ENCODE data around the gene SMARCA2. TPM values are rescaled to one million over a fixed set of nuclear protein-coding genes. Genes with fewer than 3 reads are reported as not detected.

The SMARCA2 gene
- total and polyA plus RNA-seq, 9 donors: 78.4 to 149 (median 95.6) TPM

DNA sequence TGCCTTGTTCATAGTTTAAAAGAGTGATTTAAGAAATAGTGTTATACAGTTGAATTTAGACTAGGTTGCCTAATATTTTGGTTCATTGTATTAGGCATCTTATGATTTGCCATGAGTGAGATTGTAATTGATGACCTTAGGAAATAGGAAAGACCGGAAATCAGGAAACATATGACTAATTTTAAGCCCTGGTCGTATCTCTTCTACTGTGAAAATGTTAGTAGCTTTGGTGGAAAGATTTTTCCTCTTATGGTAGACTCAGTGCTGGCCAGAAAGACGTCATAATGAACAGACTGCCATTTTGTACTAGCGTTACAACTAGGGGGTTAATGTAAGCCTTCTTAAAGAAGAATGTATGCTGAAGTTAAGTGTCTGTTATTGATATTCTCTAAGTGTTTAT lies 21.7 kb downstream of the SMARCA2 start:
- Histone ChIP-seq H3K27ac (ENCODE audit: low read length) (no peak overlapping the region), H3K4me3 (ENCODE audit: low read length) (no peak overlapping the region), H3K36me3 (ENCODE audit: control insufficient read depth, insufficient read depth, low read length) (peaks cover 38% of the 10 kb centered on the region), H3K9me3 (replicated peaks; ENCODE audit: control insufficient read depth, low read depth, low read length) (no peaks in the 10 kb centered on the region), H3K27me3 (ENCODE audit: control insufficient read depth, insufficient read depth, low read length) (no peaks in the 10 kb centered on the region), H3K4me1 (ENCODE audit: control insufficient read depth, insufficient read depth, low read length) (peaks cover 3% of the 10 kb centered on the region)
- 76% methylated on average over 2 of the region's 4 CpGs for WGBS (ENCODE audit: insufficient coverage)
- no peak for DNase-seq

DNA sequence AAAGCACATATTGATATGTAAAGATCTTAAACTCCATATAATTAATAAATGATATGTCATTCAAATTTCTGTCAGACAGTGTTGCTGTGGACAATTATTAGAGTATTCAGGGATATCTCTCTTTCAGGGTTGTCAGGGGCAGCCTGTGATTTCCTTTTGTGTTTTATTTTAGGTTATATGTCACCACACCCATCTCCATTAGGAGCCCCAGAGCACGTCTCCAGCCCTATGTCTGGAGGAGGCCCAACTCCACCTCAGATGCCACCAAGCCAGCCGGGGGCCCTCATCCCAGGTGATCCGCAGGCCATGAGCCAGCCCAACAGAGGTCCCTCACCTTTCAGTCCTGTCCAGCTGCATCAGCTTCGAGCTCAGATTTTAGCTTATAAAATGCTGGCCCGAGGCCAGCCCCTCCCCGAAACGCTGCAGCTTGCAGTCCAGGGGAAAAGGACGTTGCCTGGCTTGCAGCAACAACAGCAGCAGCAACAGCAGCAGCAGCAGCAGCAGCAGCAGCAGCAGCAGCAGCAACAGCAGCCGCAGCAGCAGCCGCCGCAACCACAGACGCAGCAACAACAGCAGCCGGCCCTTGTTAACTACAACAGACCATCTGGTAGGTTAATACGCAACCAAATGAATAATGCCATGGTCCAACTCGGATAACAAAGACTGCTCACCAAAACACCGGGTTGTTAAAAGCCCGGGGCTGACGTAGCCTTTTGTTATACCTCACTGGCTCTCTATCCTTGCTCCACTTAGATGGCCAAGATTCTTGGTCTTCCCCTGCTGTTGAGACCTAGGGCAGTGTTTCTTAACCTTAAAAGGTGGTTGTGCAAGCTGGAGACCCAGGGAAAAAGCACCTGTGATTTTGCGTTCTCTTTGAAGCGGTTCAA lies 24.4 kb downstream of the SMARCA2 start:
- peaks cover 3% of the 10 kb centered on the region for H3K4me1 ChIP-seq (ENCODE audit: control insufficient read depth, insufficient read depth, low read length)
- H3K27me3 ChIP-seq (ENCODE audit: control insufficient read depth, insufficient read depth, low read length): no peaks in the 10 kb centered on the region
- WGBS (ENCODE audit: insufficient coverage): 39% methylated on average over 18 of the region's 20 CpGs
- H3K9me3 ChIP-seq (replicated peaks; ENCODE audit: control insufficient read depth, low read depth, low read length): no peaks in the 10 kb centered on the region
- peak; percentile 57 for DNase-seq
- no peak overlapping the region for H3K27ac ChIP-seq (ENCODE audit: low read length)
- H3K4me3 ChIP-seq (ENCODE audit: low read length): no peak overlapping the region
- peaks cover 35% of the 10 kb centered on the region for H3K36me3 ChIP-seq (ENCODE audit: control insufficient read depth, insufficient read depth, low read length)

DNA sequence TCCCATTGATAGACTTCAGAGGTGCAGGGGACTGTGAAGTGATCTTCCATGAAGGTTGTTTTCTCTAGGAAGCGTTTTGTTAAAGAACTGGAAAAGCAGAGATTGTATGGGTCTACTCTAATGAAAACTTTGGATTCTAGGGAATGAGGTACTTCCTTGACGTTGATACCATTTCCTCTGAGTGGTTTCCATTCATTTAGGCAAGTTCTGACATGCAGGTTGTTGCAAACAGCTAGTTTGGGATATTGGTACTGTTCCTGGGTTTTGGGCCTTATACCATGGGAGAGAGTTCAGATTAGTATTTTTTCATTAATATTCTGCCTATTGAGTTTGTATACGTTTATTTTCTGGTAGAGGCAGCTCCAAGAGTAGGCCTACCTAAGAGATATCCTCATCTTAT lies 25.7 kb downstream of the SMARCA2 start:
- H3K27ac ChIP-seq (ENCODE audit: low read length): no peak overlapping the region
- H3K4me3 ChIP-seq (ENCODE audit: low read length): no peak overlapping the region
- no peaks in the 10 kb centered on the region for H3K27me3 ChIP-seq (ENCODE audit: control insufficient read depth, insufficient read depth, low read length)
- H3K9me3 ChIP-seq (replicated peaks; ENCODE audit: control insufficient read depth, low read depth, low read length): no peaks in the 10 kb centered on the region
- peaks cover 35% of the 10 kb centered on the region for H3K36me3 ChIP-seq (ENCODE audit: control insufficient read depth, insufficient read depth, low read length)
- DNase-seq: no peak
- peaks cover 3% of the 10 kb centered on the region for H3K4me1 ChIP-seq (ENCODE audit: control insufficient read depth, insufficient read depth, low read length)
- WGBS (ENCODE audit: insufficient coverage): 80% methylated on average over 1 of the region's 3 CpGs

DNA sequence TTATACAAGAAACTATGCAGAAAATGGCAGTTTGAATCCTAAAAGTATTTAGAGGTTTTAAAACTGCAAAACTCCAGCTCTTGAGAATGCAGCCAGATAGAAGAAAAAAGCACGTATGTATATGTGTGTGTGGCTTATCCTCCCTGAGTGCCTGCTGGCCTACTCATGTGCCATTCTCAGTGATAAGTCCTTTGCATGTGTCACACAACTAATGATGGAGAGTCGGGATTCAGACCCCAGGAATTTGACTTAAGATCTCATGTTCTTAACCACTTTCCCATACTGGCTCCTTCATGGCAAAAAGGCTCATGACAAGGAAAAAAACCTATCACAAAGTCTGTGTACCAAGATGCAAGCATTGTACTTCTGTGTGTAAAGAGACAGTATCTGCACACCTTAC lies 26.6 kb downstream of the SMARCA2 start:
- WGBS (ENCODE audit: insufficient coverage): 80% methylated on average over 1 of the region's 2 CpGs
- Histone ChIP-seq H3K27ac (ENCODE audit: low read length) (no peak overlapping the region), H3K4me1 (ENCODE audit: control insufficient read depth, insufficient read depth, low read length) (peaks cover 3% of the 10 kb centered on the region), H3K4me3 (ENCODE audit: low read length) (no peak overlapping the region), H3K36me3 (ENCODE audit: control insufficient read depth, insufficient read depth, low read length) (peaks cover 38% of the 10 kb centered on the region), H3K27me3 (ENCODE audit: control insufficient read depth, insufficient read depth, low read length) (no peaks in the 10 kb centered on the region), H3K9me3 (replicated peaks; ENCODE audit: control insufficient read depth, low read depth, low read length) (no peaks in the 10 kb centered on the region)
- no peak for DNase-seq

DNA sequence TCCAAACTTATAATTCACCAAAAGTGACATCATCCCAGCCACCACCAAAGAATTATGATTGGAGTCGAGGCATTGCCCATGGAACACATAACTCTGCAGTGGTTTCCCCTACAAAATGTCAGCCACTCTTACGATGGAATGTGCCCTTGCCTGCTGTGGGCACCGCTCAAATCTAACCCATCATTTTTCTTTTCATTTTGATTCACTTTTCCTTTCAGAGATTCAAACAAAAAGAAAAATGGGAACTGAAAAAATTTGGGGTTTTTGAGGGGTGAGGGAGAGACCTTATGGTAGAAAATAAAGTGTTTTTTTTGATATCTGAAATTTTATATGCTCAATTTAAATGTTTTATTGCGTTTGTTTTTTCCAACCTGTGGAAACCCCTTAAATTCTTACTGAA lies 28.1 kb downstream of the SMARCA2 start:
- peaks cover 5% of the 10 kb centered on the region for H3K4me1 ChIP-seq (ENCODE audit: control insufficient read depth, insufficient read depth, low read length)
- WGBS (ENCODE audit: insufficient coverage): 77% methylated on average over 1 of the region's 4 CpGs
- H3K27ac ChIP-seq (ENCODE audit: low read length): no peak overlapping the region
- DNase-seq: no peak
- no peaks in the 10 kb centered on the region for H3K9me3 ChIP-seq (replicated peaks; ENCODE audit: control insufficient read depth, low read depth, low read length)
- peaks cover 43% of the 10 kb centered on the region for H3K36me3 ChIP-seq (ENCODE audit: control insufficient read depth, insufficient read depth, low read length)
- no peaks in the 10 kb centered on the region for H3K27me3 ChIP-seq (ENCODE audit: control insufficient read depth, insufficient read depth, low read length)
- H3K4me3 ChIP-seq (ENCODE audit: low read length): no peak overlapping the region

DNA sequence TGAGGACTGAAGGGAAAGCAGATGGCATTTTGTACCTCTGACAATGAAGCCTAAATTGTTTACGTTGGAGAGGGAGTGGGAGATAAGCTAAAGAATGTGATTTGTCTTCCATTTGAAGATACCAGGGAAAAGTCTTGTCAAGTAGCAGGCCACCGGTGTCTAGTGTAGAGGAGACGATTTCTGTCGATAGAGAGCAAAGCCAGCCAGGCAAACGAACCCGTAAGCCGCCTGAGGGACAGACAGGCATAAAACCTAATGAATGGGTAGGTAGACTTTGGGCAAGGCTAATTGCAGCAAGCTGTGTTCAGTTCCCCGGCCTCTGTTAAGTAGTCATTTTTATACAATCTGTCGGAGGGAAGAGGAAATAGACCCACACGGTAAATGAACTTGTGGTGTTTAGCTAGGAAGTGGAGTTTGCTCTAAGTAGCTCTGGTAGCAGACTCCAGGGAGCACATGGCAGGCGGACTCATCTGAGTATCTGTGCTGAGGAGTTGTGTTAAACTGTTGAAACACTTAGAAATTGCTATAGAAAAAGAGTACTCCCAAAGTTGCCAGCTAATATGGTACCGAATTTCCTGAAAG lies 28.8 kb downstream of the SMARCA2 start:
- Histone ChIP-seq H3K4me1 (ENCODE audit: control insufficient read depth, insufficient read depth, low read length) (peaks cover 5% of the 10 kb centered on the region), H3K27me3 (ENCODE audit: control insufficient read depth, insufficient read depth, low read length) (no peaks in the 10 kb centered on the region), H3K36me3 (ENCODE audit: control insufficient read depth, insufficient read depth, low read length) (peaks cover 43% of the 10 kb centered on the region), H3K27ac (ENCODE audit: low read length) (no peak overlapping the region), H3K4me3 (ENCODE audit: low read length) (no peak overlapping the region), H3K9me3 (replicated peaks; ENCODE audit: control insufficient read depth, low read depth, low read length) (no peaks in the 10 kb centered on the region)
- WGBS (ENCODE audit: insufficient coverage): 48% methylated on average over 8 of the region's 12 CpGs
- DNase-seq: no peak

DNA sequence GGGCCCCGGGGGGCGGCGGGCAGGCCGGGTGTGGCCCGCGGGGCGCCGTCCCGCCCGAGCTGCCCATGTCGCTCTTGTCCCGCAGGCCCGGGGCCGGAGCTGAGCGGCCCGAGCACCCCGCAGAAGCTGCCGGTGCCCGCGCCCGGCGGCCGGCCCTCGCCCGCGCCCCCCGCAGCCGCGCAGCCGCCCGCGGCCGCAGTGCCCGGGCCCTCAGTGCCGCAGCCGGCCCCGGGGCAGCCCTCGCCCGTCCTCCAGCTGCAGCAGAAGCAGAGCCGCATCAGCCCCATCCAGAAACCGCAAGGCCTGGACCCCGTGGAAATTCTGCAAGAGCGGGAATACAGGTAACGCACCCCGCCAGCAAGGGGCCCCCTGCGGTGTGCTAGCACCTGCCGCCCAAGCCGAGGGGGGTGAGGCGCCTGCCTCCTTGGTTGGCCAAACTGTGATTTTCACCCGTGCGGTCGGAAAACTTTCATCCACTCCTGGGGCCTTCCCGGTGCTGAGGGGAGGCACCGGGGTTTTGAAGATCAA lies 32.1 kb downstream of the SMARCA2 start:
- Histone ChIP-seq H3K27ac (ENCODE audit: low read length) (no peak overlapping the region), H3K9me3 (replicated peaks; ENCODE audit: control insufficient read depth, low read depth, low read length) (no peaks in the 10 kb centered on the region), H3K4me3 (ENCODE audit: low read length) (no peak overlapping the region), H3K27me3 (ENCODE audit: control insufficient read depth, insufficient read depth, low read length) (no peaks in the 10 kb centered on the region), H3K36me3 (ENCODE audit: control insufficient read depth, insufficient read depth, low read length) (peaks cover 30% of the 10 kb centered on the region), H3K4me1 (ENCODE audit: control insufficient read depth, insufficient read depth, low read length) (peaks cover 2% of the 10 kb centered on the region)
- no peak for DNase-seq
- WGBS (ENCODE audit: insufficient coverage): 53% methylated on average over 54 of the region's 54 CpGs

DNA sequence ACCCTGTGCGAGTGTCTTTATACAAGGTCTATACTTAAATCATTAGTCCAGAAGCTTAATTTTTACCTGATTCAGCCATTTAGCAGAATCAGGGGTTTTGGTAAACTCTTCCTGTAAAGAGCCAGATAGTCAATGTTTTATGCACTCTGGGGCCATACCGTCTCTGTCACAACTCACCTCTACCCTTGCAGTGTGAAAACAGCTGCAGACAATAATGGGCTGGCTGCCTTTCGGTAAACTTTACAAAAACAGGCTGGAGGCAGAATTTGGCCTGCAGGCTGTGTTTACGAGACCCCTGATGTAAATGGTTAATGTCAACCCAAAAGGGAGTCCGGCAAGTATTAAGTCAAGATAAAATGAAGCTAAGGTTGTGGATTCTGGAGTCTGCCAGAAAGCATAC lies 32.8 kb downstream of the SMARCA2 start:
- 72% methylated on average over 4 of the region's 5 CpGs for WGBS (ENCODE audit: insufficient coverage)
- H3K9me3 ChIP-seq (replicated peaks; ENCODE audit: control insufficient read depth, low read depth, low read length): no peaks in the 10 kb centered on the region
- no peak for DNase-seq

DNA sequence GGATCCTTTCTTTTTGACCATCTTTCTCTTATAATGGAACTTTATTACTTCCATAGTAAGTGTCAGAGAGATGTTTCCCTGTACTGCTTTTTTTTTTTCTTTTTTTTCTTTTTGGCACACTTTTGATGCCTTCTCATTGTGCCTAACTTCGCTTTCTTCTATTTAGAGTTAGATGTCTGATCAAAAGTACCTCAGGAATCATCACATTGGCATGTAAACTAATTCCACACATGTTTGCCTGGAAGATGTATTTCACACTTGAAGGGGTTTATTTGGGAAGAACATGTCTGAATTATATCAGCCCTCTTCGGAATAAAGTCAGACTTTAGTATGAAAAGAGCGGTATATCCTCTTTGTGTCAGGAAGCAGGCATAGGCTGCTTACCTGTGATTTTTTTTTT lies 35.1 kb downstream of the SMARCA2 start:
- WGBS (ENCODE audit: insufficient coverage): 90% methylated on average over 2 of the region's 3 CpGs
- DNase-seq: no peak
- no peaks in the 10 kb centered on the region for H3K27me3 ChIP-seq (ENCODE audit: control insufficient read depth, insufficient read depth, low read length)
- H3K4me3 ChIP-seq (ENCODE audit: low read length): no peak overlapping the region
- H3K9me3 ChIP-seq (replicated peaks; ENCODE audit: control insufficient read depth, low read depth, low read length): no peaks in the 10 kb centered on the region
- no peak overlapping the region for H3K27ac ChIP-seq (ENCODE audit: low read length)
- peaks cover 2% of the 10 kb centered on the region for H3K4me1 ChIP-seq (ENCODE audit: control insufficient read depth, insufficient read depth, low read length)
- peaks cover 23% of the 10 kb centered on the region for H3K36me3 ChIP-seq (ENCODE audit: control insufficient read depth, insufficient read depth, low read length)

More for the DNA sequence above, 32.8 kb downstream of the SMARCA2 start:
- H3K27ac ChIP-seq (ENCODE audit: low read length): no peak overlapping the region
- H3K4me3 ChIP-seq (ENCODE audit: low read length): no peak overlapping the region
- H3K27me3 ChIP-seq (ENCODE audit: control insufficient read depth, insufficient read depth, low read length): no peaks in the 10 kb centered on the region
- peaks cover 2% of the 10 kb centered on the region for H3K4me1 ChIP-seq (ENCODE audit: control insufficient read depth, insufficient read depth, low read length)
- H3K36me3 ChIP-seq (ENCODE audit: control insufficient read depth, insufficient read depth, low read length): peaks cover 30% of the 10 kb centered on the region
